Measurements from ENCODE around the gene RBKS.
"Not testable (repeated sequence)": the region's sequence is repeated elsewhere in the genome, so short reads cannot be mapped to it uniquely, and the experiment has no call there.

The RBKS gene

GRCh38 chr2:27762951-27763906 is 127.0 kb downstream of the RBKS start:
- no peak for DNase-seq (ENCODE audit: low spot score)

- peak; percentile 64 for DNase-seq (ENCODE audit: low spot score)
Observed at GRCh38 chr2:27756544-27757498, 133.4 kb downstream of the RBKS start.

- no peak for DNase-seq (ENCODE audit: low spot score)
Observed at GRCh38 chr2:27756091-27756490, 134.1 kb downstream of the RBKS start.

GRCh38 chr2:27754831-27755230 is 135.4 kb downstream of the RBKS start:
- no peak for DNase-seq (ENCODE audit: low spot score)

- DNase-seq (ENCODE audit: low spot score): peak; percentile 75
Observed at GRCh38 chr2:27754138-27754588, 136.0 kb downstream of the RBKS start.

GRCh38 chr2:27752551-27753237 is 137.5 kb downstream of the RBKS start:
- DNase-seq (ENCODE audit: low spot score): peak; percentile 99

GRCh38 chr2:27751377-27751776 is 138.8 kb downstream of the RBKS start:
- DNase-seq (ENCODE audit: low spot score): no peak

GRCh38 chr2:27748803-27749554 is 141.2 kb downstream of the RBKS start:
- not testable (repeated sequence) for DNase-seq (ENCODE audit: low spot score)

- no peak for DNase-seq (ENCODE audit: low spot score)
Observed at GRCh38 chr2:27747827-27748352, 142.3 kb downstream of the RBKS start.

- DNase-seq (ENCODE audit: low spot score): no peak
Observed at GRCh38 chr2:27746325-27746724, 143.9 kb downstream of the RBKS start.

- DNase-seq (ENCODE audit: low spot score): not testable (repeated sequence)
Observed at GRCh38 chr2:27745494-27745893, 144.7 kb downstream of the RBKS start.

GRCh38 chr2:27742571-27742970 is 147.6 kb downstream of the RBKS start:
- DNase-seq (ENCODE audit: low spot score): no peak

GRCh38 chr2:27741673-27742072 is 148.5 kb downstream of the RBKS start:
- no peak for DNase-seq (ENCODE audit: low spot score)

- DNase-seq (ENCODE audit: low spot score): no peak
Observed at GRCh38 chr2:27739058-27739373, 151.2 kb downstream of the RBKS start.

GRCh38 chr2:27738349-27739057 is 151.7 kb downstream of the RBKS start:
- DNase-seq (ENCODE audit: low spot score): no peak

- DNase-seq (ENCODE audit: low spot score): no peak
Observed at GRCh38 chr2:27737676-27738348, 152.4 kb downstream of the RBKS start.

- no peak for DNase-seq (ENCODE audit: low spot score)
Observed at GRCh38 chr2:27736890-27737204, 153.3 kb downstream of the RBKS start.

- no peak for DNase-seq (ENCODE audit: low spot score)
Observed at GRCh38 chr2:27736031-27736889, 153.9 kb downstream of the RBKS start.

Measured in SW480 (cell line).